HG03354 (cell line): Measurements from ENCODE around the gene MYO18B.

Experiments used
- ATAC-seq: cut with Tn5 transposase; IDR thresholded peaks from one replicate; pipeline ENCODE4 v1.9.1; 2021; ENCODE audit warnings: mild to moderate bottlenecking; ENCODE audit not compliant: unreplicated experiment, poor library complexity, severe bottlenecking

MYO18B gene

GRCh38 chr22:25748140-25748539 lies 6.2 kb downstream of the MYO18B start:
- ATAC-seq = no peak

- no peak for ATAC-seq
Measured at GRCh38 chr22:25748704-25749103, 6.7 kb downstream of the MYO18B start.

- ATAC-seq = no peak
Measured at GRCh38 chr22:25749420-25750169, 7.6 kb downstream of the MYO18B start.

GRCh38 chr22:25750569-25751173 lies 8.7 kb downstream of the MYO18B start:
- ATAC-seq = no peak

- ATAC-seq = no peak
Measured at GRCh38 chr22:25751174-25751581, 9.2 kb downstream of the MYO18B start.

GRCh38 chr22:25752615-25753214 lies 10.7 kb downstream of the MYO18B start:
- no peak for ATAC-seq

GRCh38 chr22:25753252-25753651 lies 11.3 kb downstream of the MYO18B start:
- ATAC-seq = no peak

GRCh38 chr22:25754527-25755202 lies 12.7 kb downstream of the MYO18B start:
- ATAC-seq = no peak

GRCh38 chr22:25757686-25758085 lies 15.7 kb downstream of the MYO18B start:
- no peak for ATAC-seq

- no peak for ATAC-seq
Measured at GRCh38 chr22:25758316-25758715, 16.3 kb downstream of the MYO18B start.

- ATAC-seq = no peak
Measured at GRCh38 chr22:25759825-25760231, 17.8 kb downstream of the MYO18B start.

- ATAC-seq = no peak
Measured at GRCh38 chr22:25760294-25760693, 18.3 kb downstream of the MYO18B start.

- ATAC-seq = no peak
Measured at GRCh38 chr22:25760848-25761595, 19.0 kb downstream of the MYO18B start.

GRCh38 chr22:25762147-25762546 lies 20.2 kb downstream of the MYO18B start:
- ATAC-seq = no peak

- no peak for ATAC-seq
Measured at GRCh38 chr22:25763239-25763777, 21.3 kb downstream of the MYO18B start.

GRCh38 chr22:25764270-25765015 lies 22.5 kb downstream of the MYO18B start:
- ATAC-seq = no peak

GRCh38 chr22:25765016-25765367 lies 23.0 kb downstream of the MYO18B start:
- ATAC-seq = no peak

GRCh38 chr22:25765801-25766200 lies 23.8 kb downstream of the MYO18B start:
- no peak for ATAC-seq

- no peak for ATAC-seq
Measured at GRCh38 chr22:25766418-25766817, 24.4 kb downstream of the MYO18B start.
